PC-9 (cell line): ENCODE measurements around the gene FBN3. TPM values are rescaled to one million over a fixed set of nuclear protein-coding genes. Genes with fewer than 3 reads are reported as not detected.

Experiments used
- BruUV-seq: library from RNA; stranded (reverse); fragments of 400-500 nt; replicated peaks from 2 replicates; lab custom pipeline; 2021; lab: Mats Ljungman, UMichigan
- CTCF ChIA-PET: fragments of 300-600 bp; sonication (Branson Sonifier 250); formaldehyde crosslinking; loops from one replicate; lab custom pipeline; 2022; ENCODE audit warnings: antibody characterized with exemption; lab: Charles Lee
- POLR2A ChIA-PET: fragments of 300-600 bp; sonication (Branson Sonifier 250); formaldehyde crosslinking; loops from one replicate; lab custom pipeline; 2022; ENCODE audit warnings: antibody characterized with exemption; ENCODE audit not compliant: unreplicated experiment; lab: Charles Lee
- DNase-seq, 2 experiments: peaks; one replicate each; pipeline versions ENCODE4 v3.0.0 to v3.0.0-alpha.2; 2015 to 2022; ENCODE audit warnings: mixed read lengths in 1 of 2
- H2AFZ ChIP-seq: fragments of 200-600 bp; sonication (generic); 2 replicates; pipeline ENCODE4 v1.8.1; 2017; ENCODE audit warnings: antibody characterized with exemption
- H3F3A ChIP-seq: fragments of 200-600 bp; sonication (generic); 2 replicates; pipeline ENCODE4 v1.8.1; 2017; ENCODE audit warnings: antibody characterized with exemption, mild to moderate bottlenecking, low read depth; ENCODE audit not compliant: insufficient read depth
- H3K27ac ChIP-seq: fragments of 200-600 bp; sonication (generic); 2 replicates; pipeline ENCODE4 v1.6.1; 2016; ENCODE audit warnings: mixed run types
- H3K27me3 ChIP-seq: fragments of 200-600 bp; sonication (generic); 2 replicates; pipeline ENCODE4 v1.6.1; 2016; ENCODE audit warnings: low read depth, mixed run types; ENCODE audit not compliant: insufficient read depth
- H3K36me3 ChIP-seq: fragments of 200-600 bp; sonication (generic); 2 replicates; pipeline ENCODE4 v1.6.1; 2016; ENCODE audit warnings: low read depth, mixed run types
- H3K4me1 ChIP-seq: fragments of 200-600 bp; sonication (generic); replicated peaks from 2 replicates; pipeline ENCODE4 v1.6.1; 2016; ENCODE audit warnings: mixed run types; ENCODE audit not compliant: insufficient read depth
- H3K4me2 ChIP-seq: fragments of 200-600 bp; sonication (generic); 2 replicates; pipeline ENCODE4 v1.6.1; 2017; ENCODE audit warnings: mixed run types
- H3K4me3 ChIP-seq: fragments of 200-600 bp; sonication (generic); 2 replicates; pipeline ENCODE4 v1.6.1; 2016; ENCODE audit warnings: mixed run types
- H3K79me2 ChIP-seq: fragments of 200-600 bp; sonication (generic); 2 replicates; pipeline ENCODE4 v1.6.1; 2017; ENCODE audit warnings: low read depth, mixed run types
- H3K9me2 ChIP-seq: fragments of 200-600 bp; sonication (generic); 2 replicates; pipeline ENCODE4 v1.8.1; 2017; ENCODE audit warnings: mild to moderate bottlenecking; ENCODE audit not compliant: insufficient read depth
- H3K9me3 ChIP-seq: fragments of 200-600 bp; sonication (generic); 2 replicates; pipeline ENCODE4 v1.8.1; 2016; ENCODE audit warnings: low read depth; ENCODE audit not compliant: insufficient read depth
- H4K20me1 ChIP-seq: fragments of 200-600 bp; sonication (generic); 2 replicates; pipeline ENCODE4 v1.8.1; 2017; ENCODE audit not compliant: insufficient read depth
- EZH2 ChIP-seq: fragments of 200-600 bp; sonication (generic); IDR thresholded peaks from 2 replicates; pipeline ENCODE4 v1.8.0; 2017; ENCODE audit warnings: antibody characterized with exemption, low read depth
- intact Hi-C: fragments of 100-400 bp; cut with micrococcal nuclease; formaldehyde crosslinking; loops from one replicate; pipeline ENCODE4 v1.10.0; 2022; ENCODE audit not compliant: unreplicated experiment
- total RNA-seq: library from RNA; stranded (reverse); gene quantifications from 2 replicates; pipeline ENCODE4 v1.2.3, GENCODE V29; 2021
- TF ChIP-seq, protein P1 (sequence below): fragments of 200-600 bp; sonication (generic); conservative IDR thresholded peaks from 2 replicates; pipeline ENCODE4 v1.6.1; 2017; ENCODE audit warnings: mixed run types, antibody characterized with exemption, mild to moderate bottlenecking, moderate library complexity

FBN3 gene
- total RNA-seq, 1 experiment from 2014 or later = not detected

DNA sequence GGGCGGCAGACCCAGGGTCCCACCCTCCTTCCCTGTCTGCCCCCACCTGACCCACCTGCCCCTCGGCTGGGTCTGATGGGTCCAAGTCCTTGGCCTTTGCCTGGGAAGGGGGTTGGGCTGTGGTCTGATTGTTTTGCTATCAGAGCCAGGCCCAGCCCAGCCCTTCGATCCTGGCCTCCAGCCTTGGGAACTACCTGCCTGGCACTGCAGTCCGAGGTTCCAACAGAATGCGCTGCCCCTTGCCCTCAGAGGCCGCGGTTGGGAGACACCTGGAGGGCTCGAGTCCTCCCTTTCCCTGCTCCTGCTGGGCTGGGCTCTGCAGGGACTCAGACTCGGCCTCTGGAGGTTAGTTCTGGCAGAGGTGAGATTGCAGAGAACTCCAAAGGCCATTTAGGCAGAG, 95.2 kb downstream of the FBN3 start:
- no peaks in the 10 kb centered on the region for H3K4me1 ChIP-seq
- TF ChIP-seq EZH2 = no peak
- TF ChIP-seq, protein P1, sequence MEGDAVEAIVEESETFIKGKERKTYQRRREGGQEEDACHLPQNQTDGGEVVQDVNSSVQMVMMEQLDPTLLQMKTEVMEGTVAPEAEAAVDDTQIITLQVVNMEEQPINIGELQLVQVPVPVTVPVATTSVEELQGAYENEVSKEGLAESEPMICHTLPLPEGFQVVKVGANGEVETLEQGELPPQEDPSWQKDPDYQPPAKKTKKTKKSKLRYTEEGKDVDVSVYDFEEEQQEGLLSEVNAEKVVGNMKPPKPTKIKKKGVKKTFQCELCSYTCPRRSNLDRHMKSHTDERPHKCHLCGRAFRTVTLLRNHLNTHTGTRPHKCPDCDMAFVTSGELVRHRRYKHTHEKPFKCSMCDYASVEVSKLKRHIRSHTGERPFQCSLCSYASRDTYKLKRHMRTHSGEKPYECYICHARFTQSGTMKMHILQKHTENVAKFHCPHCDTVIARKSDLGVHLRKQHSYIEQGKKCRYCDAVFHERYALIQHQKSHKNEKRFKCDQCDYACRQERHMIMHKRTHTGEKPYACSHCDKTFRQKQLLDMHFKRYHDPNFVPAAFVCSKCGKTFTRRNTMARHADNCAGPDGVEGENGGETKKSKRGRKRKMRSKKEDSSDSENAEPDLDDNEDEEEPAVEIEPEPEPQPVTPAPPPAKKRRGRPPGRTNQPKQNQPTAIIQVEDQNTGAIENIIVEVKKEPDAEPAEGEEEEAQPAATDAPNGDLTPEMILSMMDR = no peak
- no peak overlapping the region for H2AFZ ChIP-seq
- no peak overlapping the region for H3K27ac ChIP-seq
- no TSS peak for BruUV-seq
- no peaks in the 10 kb centered on the region for H3K27me3 ChIP-seq
- no peaks in the 10 kb centered on the region for H3K79me2 ChIP-seq
- intact Hi-C loops = no loop called here
- DNase-seq = no peak
- peaks cover 4% of the 10 kb centered on the region; the same call in 1 of the 2 replicates for H3F3A ChIP-seq
- no peaks in the 10 kb centered on the region for H4K20me1 ChIP-seq
- ChIA-PET CTCF (no interaction called here), POLR2A (no interaction called here)
- no peaks in the 10 kb centered on the region for H3K9me2 ChIP-seq
- H3K9me3 ChIP-seq = no peaks in the 10 kb centered on the region
- H3K4me3 ChIP-seq = no peak overlapping the region
- no peak overlapping the region for H3K4me2 ChIP-seq
- no peaks in the 10 kb centered on the region for H3K36me3 ChIP-seq

GRCh38 chr19:8052464-8052859, 96.9 kb downstream of the FBN3 start, which contains the start of gene CCL25:
Gene CCL25, plus strand, starts transcription at chr19:8052760. Its CDS starts 290 bp downstream, at chr19:8053050.
- H3K27me3 ChIP-seq = no peaks in the 10 kb centered on the region
- DNase-seq = no peak
- H3K4me1 ChIP-seq = no peaks in the 10 kb centered on the region
- CTCF ChIA-PET = no interaction called here
- H3K4me2 ChIP-seq = no peak within 1 kb of the TSS
- no TSS peak for BruUV-seq
- intact Hi-C loops = no loop called here
- no peaks in the 10 kb centered on the region for H3K79me2 ChIP-seq
- TF ChIP-seq, protein P1 = no peak
- H3F3A ChIP-seq = peaks cover 4% of the 10 kb centered on the region; the same call in 1 of the 2 replicates
- H3K27ac ChIP-seq = no peak within 1 kb of the TSS
- POLR2A ChIA-PET = no interaction called here
- H3K9me2 ChIP-seq = no peaks in the 10 kb centered on the region
- no peaks in the 10 kb centered on the region for H4K20me1 ChIP-seq
- no peak within 1 kb of the TSS for H2AFZ ChIP-seq
- H3K9me3 ChIP-seq = no peaks in the 10 kb centered on the region
- no peaks in the 10 kb centered on the region for H3K36me3 ChIP-seq
- H3K4me3 ChIP-seq = no peak within 1 kb of the TSS

DNA sequence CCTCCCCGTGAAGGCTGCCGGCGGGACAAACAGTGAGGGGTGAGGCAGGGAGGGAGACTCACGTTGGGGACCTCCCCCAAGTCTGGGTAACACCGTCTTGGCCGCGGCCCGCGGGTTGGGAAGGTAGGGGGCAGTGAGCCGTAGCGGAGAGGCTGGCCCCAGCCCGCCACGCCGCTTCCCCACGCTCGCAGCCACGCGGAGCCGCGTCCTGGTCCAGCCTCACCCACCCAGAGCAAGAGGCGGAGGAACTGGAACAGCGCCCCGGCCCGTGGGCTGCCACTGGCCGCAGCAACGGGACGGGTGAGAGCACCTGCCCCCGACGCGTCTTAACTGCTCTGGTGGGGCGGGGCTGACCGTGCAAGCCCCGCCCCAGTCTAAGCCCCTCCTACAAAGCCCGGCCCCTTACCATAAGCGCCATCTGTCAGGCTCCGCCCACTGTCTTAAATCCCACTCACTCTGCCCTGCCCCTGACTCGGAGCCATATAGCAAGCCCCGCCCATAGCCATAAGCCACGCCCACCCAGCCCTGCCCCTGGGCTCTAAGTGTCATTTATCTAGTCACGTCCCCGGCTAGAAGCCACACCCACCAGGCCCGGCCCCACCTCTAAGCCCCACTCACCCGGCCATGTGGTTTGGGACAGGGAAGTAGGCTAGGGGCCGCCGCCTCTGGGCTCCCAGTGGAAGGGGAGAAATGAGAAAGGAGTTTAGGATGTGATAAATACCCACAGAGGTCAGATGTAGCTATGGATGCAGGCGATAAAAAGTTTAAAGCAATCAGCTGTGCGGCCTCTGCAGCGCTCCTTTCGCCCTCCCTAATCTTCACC, 98.9 kb downstream of the FBN3 start:
- Histone ChIP-seq H3F3A (peaks cover 4% of the 10 kb centered on the region; the same call in 1 of the 2 replicates), H3K9me3 (no peaks in the 10 kb centered on the region), H3K4me2 (no peak overlapping the region; the same call in 1 of the 2 replicates), H3K4me3 (no peak overlapping the region), H3K36me3 (no peaks in the 10 kb centered on the region), H3K79me2 (no peaks in the 10 kb centered on the region), H3K27ac (no peak overlapping the region), H4K20me1 (no peaks in the 10 kb centered on the region), H3K4me1 (no peaks in the 10 kb centered on the region), H2AFZ (no peak overlapping the region), H3K9me2 (no peaks in the 10 kb centered on the region), H3K27me3 (peaks cover 10% of the 10 kb centered on the region)
- no TSS peak for BruUV-seq
- DNase-seq = peak; percentile 59 to 76
- TF ChIP-seq EZH2 = no peak
- TF ChIP-seq, protein P1 = no peak
- intact Hi-C loops = no loop called here
- ChIA-PET POLR2A (interaction anchor here (0.6 kb wide), 2 partner anchors 20 to 183 kb away, joined by 3 to 10 read pairs; no protein-coding TSS in a partner anchor), CTCF (no interaction called here)
